GM12801 (cell line): ENCODE measurements around the gene SLFN12.

Source experiments
- CTCF ChIP-seq: IDR thresholded peaks from one replicate; pipeline ENCODE4 v1.5.1; 2011; ENCODE audit warnings: control low read depth; ENCODE audit not compliant: insufficient read length; ENCODE audit errors: extremely low read depth

SLFN12 gene

DNA sequence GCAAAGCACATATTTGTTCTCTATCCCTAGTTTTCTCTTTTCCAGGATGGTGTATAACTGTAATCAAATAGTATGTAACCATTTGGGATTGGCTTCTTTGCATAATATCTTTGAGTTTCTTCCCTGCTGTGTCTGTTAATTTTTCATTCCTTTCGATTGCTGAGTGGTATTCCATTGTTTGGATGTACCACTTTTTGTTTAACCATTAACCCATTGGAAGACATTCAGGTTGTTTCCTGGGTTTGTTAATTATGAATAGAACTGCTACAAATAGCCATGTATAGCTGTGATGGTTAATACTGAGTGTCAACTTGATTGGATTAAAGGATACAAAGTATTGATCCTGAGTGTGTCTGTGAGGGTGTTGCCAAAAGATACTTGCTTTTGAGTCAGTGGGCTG, 20.9 kb upstream of the SLFN12 start:
- TF ChIP-seq CTCF, result no peak

DNA sequence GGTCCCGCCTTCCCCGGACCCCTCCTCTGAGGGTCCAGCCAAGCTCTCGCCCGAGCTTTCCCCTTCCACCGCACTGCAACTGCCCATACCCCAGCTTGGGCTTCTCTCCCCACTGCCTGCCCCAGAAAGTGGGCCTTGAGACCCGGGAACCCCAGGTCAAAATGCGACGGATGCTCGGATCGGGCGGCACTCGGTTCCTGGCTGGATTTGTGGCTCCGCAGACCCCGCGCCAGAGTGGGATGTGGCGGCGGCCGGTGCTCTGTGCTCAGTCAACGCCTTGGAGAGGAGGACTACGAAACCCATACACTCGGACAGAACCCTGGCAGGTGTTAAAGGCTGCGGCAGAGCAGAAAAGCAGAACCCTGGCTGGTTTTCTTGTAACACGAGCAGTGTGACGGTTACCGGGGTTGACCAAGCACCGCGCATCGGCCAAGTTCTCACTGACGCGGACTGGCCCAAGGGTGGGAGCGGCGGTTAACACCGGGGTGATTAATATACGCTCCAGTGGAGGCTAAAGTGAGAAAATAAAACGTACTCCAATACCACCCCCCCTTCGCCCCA, 17.2 kb upstream of the SLFN12 start:
- no peak for TF ChIP-seq CTCF

GRCh38 chr17:35448899-35449227, 16.6 kb upstream of the SLFN12 start:
- no peak for TF ChIP-seq CTCF

- no peak for TF ChIP-seq CTCF
Observed at GRCh38 chr17:35448214-35448898, 16.1 kb upstream of the SLFN12 start, which contains the start of gene SLFN13. SLFN13 (minus strand) TSS chr17:35448766; CDS start chr17:35445680, 3,086 bp downstream.

DNA sequence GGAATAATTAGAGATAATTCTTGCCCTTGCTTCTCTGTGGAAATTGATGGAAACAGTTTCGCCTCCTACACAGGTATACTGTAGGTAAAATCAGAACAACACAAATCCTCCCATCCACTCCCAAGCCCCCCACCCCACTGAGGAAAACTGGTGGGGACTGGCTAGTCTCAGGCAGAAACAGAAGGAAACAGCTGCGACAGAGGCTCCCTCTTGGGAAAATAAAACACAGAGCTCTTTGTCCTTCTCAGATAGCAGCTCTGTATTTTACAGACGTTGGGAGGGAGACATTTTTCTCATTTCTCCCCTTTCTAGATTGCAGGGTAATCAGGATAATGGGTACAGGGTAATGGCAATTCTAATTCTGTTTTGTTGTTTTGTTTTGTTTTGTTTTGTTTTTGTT, 15.2 kb upstream of the SLFN12 start:
- TF ChIP-seq CTCF, result no peak

GRCh38 chr17:35438433-35438832, 6.1 kb upstream of the SLFN12 start:
- no peak for TF ChIP-seq CTCF

DNA sequence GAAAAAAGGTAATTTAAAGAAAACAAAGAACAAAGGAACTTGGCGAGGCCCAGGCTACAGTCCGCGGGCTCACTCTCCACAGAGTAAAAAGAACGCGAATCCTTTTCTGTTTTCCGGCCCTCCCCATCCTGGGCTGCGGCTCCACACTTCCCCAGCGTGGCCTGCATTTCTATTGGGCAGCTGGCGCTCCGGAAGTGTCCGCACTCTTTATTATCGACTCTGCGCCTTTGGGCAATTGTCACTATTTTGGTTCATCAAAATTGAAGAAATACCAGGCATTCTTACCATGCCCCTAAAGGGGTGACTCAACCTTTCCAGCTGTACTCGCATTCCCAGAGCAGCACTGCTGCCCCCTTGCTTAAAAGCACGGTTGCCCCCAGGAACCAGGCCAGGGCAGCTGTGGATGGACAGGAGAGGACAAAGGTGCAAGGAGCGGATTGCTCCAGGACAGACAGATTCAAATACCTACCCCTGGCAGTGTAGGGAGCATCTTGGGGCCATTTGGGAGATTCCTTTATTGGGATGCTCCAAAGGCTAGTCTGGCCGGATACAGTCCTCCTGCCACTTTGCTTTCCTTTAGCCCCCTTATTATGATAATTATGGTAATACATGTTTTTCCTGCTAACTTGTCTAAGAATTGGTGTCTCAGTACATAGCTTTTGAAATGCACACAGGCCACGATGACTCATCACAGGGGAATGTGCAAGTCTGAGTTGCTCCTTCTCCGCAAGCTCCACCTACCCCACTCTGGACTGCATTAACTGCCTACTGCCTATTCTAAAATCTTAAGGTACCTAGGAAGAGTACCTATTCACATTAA, 985 bp upstream of the SLFN12 start:
- TF ChIP-seq CTCF, result no peak
